ENCODE results near the gene AKAP14.
"Not testable (repeated sequence)": the region's sequence is repeated elsewhere in the genome, so short reads cannot be mapped to it uniquely, and the experiment has no call there.

The AKAP14 gene

GRCh38 chrX:119960625-119961024 is 64.9 kb downstream of the AKAP14 start:
- no peak overlapping the region for H3K27ac ChIP-seq
- H3K4me1 ChIP-seq (ENCODE audit: control insufficient read depth in 1 of 2, insufficient read depth in 1 of 2, low read depth in 1 of 2, low read length in 1 of 2): no peaks in the 10 kb centered on the region
- no peaks in the 10 kb centered on the region for H3K36me3 ChIP-seq
- no peaks in the 10 kb centered on the region for H3K9me3 ChIP-seq
- no peak overlapping the region for H3K4me3 ChIP-seq (ENCODE audit: low read depth in 1 of 2, low read length in 1 of 2)
- no peaks in the 10 kb centered on the region for H3K27me3 ChIP-seq
- TF ChIP-seq, protein P1, sequence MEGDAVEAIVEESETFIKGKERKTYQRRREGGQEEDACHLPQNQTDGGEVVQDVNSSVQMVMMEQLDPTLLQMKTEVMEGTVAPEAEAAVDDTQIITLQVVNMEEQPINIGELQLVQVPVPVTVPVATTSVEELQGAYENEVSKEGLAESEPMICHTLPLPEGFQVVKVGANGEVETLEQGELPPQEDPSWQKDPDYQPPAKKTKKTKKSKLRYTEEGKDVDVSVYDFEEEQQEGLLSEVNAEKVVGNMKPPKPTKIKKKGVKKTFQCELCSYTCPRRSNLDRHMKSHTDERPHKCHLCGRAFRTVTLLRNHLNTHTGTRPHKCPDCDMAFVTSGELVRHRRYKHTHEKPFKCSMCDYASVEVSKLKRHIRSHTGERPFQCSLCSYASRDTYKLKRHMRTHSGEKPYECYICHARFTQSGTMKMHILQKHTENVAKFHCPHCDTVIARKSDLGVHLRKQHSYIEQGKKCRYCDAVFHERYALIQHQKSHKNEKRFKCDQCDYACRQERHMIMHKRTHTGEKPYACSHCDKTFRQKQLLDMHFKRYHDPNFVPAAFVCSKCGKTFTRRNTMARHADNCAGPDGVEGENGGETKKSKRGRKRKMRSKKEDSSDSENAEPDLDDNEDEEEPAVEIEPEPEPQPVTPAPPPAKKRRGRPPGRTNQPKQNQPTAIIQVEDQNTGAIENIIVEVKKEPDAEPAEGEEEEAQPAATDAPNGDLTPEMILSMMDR (IDR thresholded peaks at IDR 0.05): no peak

- H3K4me3 ChIP-seq (ENCODE audit: low read depth in 1 of 2, low read length in 1 of 2); H3K27ac ChIP-seq; H3K36me3 ChIP-seq; H3K4me1 ChIP-seq (ENCODE audit: control insufficient read depth in 1 of 2, insufficient read depth in 1 of 2, low read depth in 1 of 2, low read length in 1 of 2); H3K9me3 ChIP-seq; H3K27me3 ChIP-seq: not testable (repeated sequence)
These were observed 71.1 kb downstream of the AKAP14 start for GRCh38 chrX:119966837-119967236.
